ENCODE data around the gene OR2H2. TPM values are rescaled to one million over a fixed set of nuclear protein-coding genes. Genes with fewer than 3 reads are reported as not detected.

Gene OR2H2
- total and polyA plus RNA-seq, 10 donors = not detected

DNA sequence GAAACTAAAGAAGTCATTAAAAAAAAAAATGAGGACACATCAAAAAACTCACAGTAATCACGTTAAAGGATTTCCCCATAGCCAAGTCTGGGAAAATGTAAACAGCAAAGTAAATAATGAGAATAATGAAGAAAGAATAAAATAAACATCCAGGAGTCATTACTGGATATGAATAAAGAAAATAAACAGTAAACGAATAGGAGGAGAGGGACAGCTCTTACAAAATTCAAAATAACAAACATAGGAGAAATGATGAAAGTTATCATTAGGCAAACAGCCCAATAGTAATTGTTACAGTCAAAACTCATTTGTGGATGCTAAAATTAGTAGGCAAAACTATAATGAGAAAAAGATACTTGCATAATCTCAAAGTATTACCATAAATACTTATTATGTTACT is 17.4 kb upstream of the OR2H2 start:
- 51 to 85% (median 69%) methylated on average over 2 of the region's 2 CpGs for WGBS, 5 donors
- H3K9me3 ChIP-seq = no peaks in the 10 kb centered on the region
- intact Hi-C loops (cut with DNase I; ENCODE audit: low total_unique reads) = no loop called here
- H3K27me3 ChIP-seq (replicated peaks in 1 of 7) = peaks cover 0 to 22% (median 0%) of the 10 kb centered on the region in 7 donors
- no peak for DNase-seq
- TF ChIP-seq POLR2AphosphoS5 (IDR thresholded peaks at IDR 0.05) (no peak), POLR2A (IDR thresholded peaks at IDR 0.05) (no peak)
- TF ChIP-seq, protein P1, sequence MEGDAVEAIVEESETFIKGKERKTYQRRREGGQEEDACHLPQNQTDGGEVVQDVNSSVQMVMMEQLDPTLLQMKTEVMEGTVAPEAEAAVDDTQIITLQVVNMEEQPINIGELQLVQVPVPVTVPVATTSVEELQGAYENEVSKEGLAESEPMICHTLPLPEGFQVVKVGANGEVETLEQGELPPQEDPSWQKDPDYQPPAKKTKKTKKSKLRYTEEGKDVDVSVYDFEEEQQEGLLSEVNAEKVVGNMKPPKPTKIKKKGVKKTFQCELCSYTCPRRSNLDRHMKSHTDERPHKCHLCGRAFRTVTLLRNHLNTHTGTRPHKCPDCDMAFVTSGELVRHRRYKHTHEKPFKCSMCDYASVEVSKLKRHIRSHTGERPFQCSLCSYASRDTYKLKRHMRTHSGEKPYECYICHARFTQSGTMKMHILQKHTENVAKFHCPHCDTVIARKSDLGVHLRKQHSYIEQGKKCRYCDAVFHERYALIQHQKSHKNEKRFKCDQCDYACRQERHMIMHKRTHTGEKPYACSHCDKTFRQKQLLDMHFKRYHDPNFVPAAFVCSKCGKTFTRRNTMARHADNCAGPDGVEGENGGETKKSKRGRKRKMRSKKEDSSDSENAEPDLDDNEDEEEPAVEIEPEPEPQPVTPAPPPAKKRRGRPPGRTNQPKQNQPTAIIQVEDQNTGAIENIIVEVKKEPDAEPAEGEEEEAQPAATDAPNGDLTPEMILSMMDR (IDR thresholded peaks at IDR 0.05 in 8 of 11, conservative IDR thresholded peaks at IDR 0.05 in 3 of 11) = no peak
- H3K4me3 ChIP-seq = no peak overlapping the region
- H3K36me3 ChIP-seq = no peaks in the 10 kb centered on the region
- H3K4me1 ChIP-seq = no peaks in the 10 kb centered on the region
- no peak overlapping the region for H3K27ac ChIP-seq

DNA sequence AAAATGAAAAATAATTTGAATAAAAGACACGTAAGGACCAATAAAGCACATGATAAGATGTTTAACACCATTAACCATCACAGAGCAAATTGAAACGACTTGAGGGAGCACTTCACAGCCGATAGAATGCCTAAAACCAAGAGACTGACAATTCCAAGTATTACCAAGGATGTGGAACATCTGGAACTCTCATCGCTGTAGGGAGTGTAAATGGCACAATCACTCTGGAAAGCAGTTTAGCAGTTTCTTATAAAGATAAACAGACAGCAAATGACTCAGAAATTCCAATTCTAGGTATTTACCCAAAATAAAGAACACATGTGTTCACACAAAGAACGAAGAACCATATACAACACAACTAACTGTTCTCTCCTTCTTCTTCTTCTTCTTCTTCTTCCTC is 16.9 kb upstream of the OR2H2 start:
- WGBS, 5 donors = 57 to 77% (median 75%) methylated on average over 5 of the region's 5 CpGs
- Histone ChIP-seq H3K27me3 (replicated peaks in 1 of 7) (peaks cover 0 to 22% (median 0%) of the 10 kb centered on the region in 7 donors), H3K9me3 (no peaks in the 10 kb centered on the region), H3K36me3 (no peaks in the 10 kb centered on the region), H3K4me3 (no peak overlapping the region), H3K27ac (no peak overlapping the region), H3K4me1 (no peaks in the 10 kb centered on the region)
- TF ChIP-seq POLR2A (IDR thresholded peaks at IDR 0.05) (no peak), POLR2AphosphoS5 (IDR thresholded peaks at IDR 0.05) (no peak)
- TF ChIP-seq, protein P1 (IDR thresholded peaks at IDR 0.05 in 8 of 11, conservative IDR thresholded peaks at IDR 0.05 in 3 of 11) = no peak
- DNase-seq = no peak
- intact Hi-C loops (cut with DNase I; ENCODE audit: low total_unique reads) = no loop called here

DNA sequence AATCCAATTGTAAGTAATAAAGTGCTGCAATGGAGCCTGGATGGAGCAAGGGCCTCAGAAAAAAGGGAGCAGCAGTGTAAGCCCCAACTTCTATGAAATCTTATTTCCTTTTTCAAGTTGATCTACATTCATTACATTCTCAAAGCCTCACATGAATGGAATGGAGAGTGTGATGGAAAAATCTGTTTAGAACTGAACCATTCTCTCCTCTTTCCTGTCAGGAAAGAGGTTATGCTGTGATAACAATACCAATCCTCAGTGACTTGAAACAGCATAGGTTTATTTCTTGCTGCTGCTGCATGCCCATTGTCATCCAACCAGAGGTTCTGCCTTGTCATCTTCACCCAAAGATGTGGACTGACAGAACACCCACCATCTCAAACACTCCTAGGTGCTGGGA is 8.9 kb upstream of the OR2H2 start:
- Histone ChIP-seq H3K36me3 (no peaks in the 10 kb centered on the region), H3K9me3 (no peaks in the 10 kb centered on the region), H3K4me3 (no peak overlapping the region), H3K27ac (no peak overlapping the region), H3K27me3 (replicated peaks in 1 of 7) (peaks cover 0 to 44% (median 0%) of the 10 kb centered on the region in 7 donors), H3K4me1 (no peaks in the 10 kb centered on the region)
- DNase-seq = no peak
- TF ChIP-seq POLR2A (IDR thresholded peaks at IDR 0.05) (no peak), POLR2AphosphoS5 (IDR thresholded peaks at IDR 0.05) (no peak)
- TF ChIP-seq, protein P1 (IDR thresholded peaks at IDR 0.05 in 8 of 11, conservative IDR thresholded peaks at IDR 0.05 in 3 of 11) = no peak
- intact Hi-C loops (cut with DNase I; ENCODE audit: low total_unique reads) = no loop called here

DNA sequence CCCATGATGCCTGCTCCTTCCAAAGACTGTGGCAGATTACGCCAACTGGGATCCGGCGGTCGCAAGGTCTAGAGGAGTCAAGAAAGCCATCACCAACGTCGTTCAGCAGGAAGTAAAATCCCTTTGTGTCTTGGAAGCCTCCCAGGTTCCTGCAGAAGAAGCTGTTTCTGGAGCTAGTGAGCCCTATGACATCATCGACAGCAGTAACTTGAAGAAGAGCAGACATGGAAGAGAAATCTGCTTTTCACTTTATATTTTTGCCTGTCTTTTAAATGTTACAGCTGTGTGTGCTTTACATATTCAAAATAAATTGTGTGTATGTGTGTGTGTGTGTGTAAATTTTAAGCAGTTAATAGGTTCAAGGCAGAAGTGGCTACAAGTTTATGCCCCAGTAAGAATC is 7.4 kb upstream of the OR2H2 start:
- WGBS, 5 donors = 73 to 80% (median 75%) methylated on average over 7 of the region's 7 CpGs
- Histone ChIP-seq H3K4me1 (no peaks in the 10 kb centered on the region), H3K9me3 (no peaks in the 10 kb centered on the region), H3K4me3 (no peak overlapping the region), H3K27ac (no peak overlapping the region), H3K27me3 (replicated peaks in 1 of 7) (peaks cover 0 to 44% (median 0%) of the 10 kb centered on the region in 7 donors), H3K36me3 (no peaks in the 10 kb centered on the region)
- no peak for DNase-seq
- intact Hi-C loops (cut with DNase I; ENCODE audit: low total_unique reads) = no loop called here
- TF ChIP-seq, protein P1 (IDR thresholded peaks at IDR 0.05 in 8 of 11, conservative IDR thresholded peaks at IDR 0.05 in 3 of 11) = no peak

Data from spleen (tissue), 11 donors.